ENCODE data around the gene TP73.

Gene TP73

DNA sequence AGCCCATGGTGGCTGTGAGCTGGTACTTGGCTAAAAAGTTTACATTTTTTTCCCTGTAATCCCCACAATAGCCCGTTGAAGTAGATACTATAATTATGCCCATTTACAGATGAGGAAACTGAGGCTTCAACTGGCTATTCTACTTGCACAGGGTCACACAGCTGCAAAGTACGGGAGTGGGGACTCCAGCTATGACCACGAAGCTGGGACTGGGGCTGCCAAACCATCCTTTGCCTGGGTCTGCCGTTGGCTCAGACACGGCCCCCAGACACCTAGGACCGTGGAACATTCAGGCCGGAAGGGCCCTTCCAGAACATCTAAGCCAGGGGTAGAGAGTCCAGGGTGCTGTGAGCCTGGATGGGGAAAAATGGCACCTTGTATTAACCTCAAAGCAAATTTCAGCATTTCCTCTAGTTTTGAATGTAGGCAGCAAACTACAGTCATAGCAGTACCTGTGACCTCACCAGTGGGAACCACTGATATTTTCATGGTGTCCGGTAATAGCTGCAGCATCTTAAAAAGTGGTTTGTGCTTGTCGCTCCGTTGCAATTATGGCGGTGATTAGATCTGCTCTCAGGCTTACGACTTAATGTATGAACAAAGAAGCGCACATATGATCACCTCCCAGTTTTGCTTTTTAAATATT lies 4.3 kb downstream of the TP73 start:
- no peak for DNase-seq

DNA sequence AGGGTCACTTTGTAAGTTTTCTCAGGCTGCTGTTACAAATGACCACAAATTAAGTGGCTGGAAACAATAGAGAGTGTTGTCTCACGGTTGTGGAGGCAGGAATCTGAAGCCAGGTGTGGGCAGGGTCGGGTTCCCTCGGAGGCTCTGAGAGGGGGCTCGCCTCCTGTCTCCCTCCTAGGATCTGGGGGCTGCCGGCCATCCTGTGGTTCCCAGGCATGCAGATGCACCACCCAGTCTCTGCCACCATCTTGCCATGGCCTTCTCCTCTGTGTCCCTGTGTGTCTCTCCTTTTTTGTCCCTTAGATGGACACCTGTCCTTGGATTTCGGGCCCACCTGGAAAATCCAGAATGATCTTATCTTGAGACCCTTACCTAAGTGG lies 4.8 kb downstream of the TP73 start:
- no peak for DNase-seq

DNA sequence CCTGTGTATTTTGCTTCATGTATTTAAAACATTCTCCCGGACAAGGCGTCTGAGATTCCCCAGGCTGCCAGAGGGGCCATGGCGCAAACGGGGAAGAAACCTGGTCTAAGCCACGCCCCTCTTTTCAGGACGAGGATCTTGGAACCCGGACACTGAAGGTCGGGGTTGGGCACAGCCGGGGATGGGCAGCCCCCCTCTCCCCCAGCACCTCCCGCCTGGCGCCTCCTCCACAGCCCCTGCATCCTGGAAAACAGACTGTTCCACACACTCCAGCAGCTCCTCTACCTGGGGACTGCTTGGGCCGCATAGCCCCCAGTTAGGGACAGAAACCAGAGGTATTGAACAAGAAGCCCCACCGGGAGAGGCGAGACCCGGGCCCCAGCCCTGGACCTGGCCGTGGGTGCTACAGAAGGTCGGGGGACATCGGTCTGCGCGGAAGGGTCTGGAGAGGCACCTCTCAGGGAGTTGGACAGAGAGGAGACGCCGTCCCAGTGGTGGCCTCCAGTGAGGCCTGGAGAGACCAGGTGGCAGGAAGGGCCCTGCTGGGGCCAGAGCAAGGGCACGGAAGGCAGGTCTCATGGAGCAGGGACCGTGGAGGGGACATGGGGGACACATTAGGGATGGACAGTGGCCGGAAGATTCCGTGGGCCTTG lies 5.4 kb downstream of the TP73 start:
- DNase-seq = no peak

DNA sequence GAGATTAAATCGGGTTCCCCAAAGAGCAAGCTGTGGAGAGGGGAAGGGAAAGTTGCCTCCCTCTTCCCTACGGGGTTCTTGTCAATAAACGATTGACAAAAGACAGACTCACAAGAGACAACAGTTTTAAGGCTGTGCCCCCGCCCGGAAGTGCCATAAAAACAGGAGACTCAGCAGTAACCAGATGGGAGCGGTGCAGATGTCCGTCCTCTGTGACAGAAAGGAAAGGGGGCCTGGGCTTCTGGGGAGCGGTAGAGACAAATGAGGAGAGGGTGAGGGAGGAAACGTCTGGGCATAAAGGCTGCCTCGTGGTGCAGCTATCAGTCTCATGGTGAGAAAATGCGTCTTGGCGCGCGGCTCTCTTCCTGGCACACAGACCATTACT lies 5.9 kb downstream of the TP73 start:
- no peak for DNase-seq

DNA sequence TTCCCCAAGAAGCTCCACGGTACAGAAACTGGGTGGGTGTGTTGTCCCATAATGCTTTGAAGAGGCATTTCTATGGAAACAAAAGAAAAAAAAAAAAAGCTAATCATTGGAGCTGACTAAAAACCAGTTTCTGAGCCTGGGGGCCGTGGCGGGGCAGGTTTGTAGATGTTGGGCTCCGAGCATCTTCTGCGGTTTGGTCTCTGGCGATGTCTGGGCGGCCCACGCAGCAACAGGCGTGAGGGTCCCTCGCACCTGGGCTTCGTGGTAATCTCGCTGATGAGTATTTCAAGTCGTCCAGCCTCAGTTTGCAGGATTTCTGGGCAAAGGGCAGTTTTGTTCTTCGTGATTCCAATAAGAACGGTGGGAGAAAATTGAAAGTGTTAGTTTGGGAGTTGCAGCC lies 6.8 kb downstream of the TP73 start:
- no peak for DNase-seq

DNA sequence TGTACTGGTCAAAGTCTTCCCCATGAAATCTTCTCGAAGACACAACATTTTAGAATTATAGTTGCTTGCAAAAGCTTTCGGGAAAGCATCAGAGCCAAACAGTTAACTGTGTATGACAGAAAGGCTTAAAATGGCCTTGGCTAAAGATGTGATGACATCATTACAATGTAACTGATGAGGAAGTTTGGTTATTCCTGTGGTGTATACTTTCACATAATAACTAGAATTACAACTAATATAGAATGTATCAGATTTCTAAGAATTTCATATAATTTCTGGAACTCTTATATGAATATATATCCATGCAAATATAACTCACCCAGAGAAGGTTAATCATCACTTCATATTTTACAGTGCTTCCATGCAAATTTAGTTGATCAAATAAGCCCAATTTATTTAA lies 8.4 kb downstream of the TP73 start:
- DNase-seq = no peak

DNA sequence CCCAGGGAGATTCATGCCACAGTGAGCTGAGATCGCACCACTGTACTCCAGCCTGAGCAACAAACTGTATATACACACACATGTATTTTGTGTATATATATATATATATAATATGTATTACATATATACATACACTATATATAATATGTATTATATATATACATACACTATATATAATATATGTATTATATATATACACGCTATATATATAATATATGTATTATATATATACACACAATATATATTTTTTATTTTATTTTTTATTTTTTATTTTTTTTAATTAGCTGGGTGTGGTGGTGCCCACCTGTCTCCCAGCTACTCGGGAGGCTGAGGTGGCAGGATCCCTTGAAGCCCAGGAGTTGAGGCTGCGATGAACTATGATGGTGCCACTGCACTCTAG lies 9.3 kb downstream of the TP73 start:
- no peak for DNase-seq

DNA sequence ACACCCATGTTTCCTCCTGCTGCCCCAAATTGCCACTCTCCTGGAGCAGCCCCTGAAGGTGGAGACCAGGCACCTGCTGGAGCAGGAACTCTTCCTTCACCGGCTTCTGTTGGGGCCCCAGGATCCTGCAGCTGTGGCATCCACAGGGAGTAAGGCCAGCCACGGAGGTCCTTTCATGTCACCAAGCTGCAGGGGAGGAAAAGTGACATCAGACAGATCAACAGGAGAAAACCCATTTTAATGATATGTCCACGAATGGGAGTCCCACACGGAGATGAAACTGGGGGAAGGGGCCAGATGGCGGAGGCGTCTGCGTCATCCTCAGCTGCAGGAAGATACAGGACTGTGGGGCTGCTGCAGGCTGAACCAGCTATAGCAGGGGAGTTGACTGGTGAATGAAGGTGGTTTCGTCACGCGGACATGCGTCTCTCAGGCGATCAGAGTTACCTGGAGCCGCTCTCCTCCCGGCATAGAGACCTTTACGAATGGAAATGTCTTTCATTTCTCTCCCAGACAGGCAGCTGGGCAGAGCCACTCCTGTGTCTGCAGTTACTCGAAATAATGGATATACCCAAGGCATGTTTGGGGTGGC lies 9.9 kb downstream of the TP73 start:
- DNase-seq = no peak

DNA sequence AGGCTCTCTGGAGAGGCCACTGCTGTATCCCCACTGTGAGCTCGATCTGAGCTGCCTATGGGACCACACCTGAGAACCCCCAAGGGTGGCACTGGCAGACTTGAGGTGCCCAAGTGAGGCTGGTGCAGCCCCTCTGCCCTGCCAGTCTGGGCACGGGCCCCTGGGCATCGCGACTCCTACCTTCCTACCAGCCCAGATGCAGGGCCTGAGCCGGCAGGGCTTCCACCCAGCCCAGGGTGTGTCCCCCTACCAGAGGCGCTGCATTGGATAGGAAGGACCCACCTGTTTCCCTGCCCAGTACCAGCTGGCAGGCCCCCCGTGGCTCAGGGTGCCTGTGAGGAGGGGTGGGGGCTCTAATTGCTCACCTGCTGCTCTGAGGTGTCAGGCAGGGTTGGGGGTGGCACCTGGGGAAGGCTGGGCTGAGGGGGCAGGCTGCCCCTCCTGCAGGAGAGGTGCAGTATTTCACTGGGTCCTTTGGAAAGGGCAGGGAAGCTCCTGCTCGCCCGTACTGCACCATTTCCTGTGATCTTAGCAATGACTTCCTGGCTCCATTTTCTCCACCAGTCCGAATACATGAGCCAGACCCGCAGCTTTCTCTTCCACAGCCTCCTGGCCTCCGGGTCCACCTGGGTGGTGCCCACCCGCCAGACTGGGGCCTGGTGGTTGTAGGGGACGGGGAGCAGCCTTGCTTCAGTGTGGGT lies 11.8 kb downstream of the TP73 start:
- no peak for DNase-seq

DNA sequence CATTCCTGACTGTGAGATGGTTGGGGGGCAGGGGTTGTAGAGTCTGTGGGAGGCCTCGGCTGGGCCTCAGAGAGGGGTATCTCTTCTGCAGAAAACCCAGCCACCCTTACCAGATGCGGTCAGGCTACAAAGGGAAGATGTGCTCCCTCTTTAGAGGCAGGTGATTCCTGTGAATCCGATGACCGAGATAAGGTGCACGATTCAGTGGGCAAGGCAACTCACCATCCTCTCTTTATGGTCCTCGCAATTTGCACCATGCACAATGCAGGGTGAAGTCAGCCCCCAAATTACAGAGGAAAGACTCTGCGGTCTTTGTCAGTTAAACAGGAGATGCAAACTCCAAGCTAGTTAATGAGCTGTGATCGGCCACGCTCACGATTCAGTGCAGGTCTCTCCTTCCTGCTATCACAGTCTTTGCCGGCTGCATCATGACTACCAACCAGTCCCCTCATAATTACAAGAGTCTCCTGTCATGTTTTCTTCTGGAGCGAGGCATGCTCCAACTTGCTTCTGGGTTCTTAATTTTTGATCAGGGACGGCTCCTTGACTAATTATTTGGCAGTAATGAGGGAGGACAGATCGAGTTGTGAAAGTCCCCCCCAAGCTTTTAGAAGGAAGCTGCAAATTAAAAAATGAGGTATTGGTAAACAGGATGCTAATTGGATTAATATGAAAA lies 12.5 kb downstream of the TP73 start:
- DNase-seq = no peak

DNA sequence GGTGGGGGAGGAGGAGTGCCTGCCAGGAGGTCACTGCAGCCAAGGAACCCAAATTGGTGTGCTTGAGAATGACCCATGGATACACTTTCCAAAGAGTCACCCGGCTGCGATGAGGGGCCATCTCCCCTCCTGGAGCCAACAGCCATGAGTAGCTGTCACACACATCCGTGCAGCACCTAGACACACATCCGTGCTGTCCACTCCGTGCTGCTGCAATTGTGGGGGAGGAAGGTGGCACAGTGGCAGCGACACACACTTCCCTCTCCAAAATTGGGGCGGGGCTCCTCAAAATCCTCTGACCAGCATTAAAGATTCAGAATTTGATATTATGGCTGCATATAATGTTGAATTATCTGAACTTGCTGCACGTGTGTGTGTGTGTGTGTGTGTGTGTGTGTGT lies 15.8 kb downstream of the TP73 start:
- no peak for DNase-seq

DNA sequence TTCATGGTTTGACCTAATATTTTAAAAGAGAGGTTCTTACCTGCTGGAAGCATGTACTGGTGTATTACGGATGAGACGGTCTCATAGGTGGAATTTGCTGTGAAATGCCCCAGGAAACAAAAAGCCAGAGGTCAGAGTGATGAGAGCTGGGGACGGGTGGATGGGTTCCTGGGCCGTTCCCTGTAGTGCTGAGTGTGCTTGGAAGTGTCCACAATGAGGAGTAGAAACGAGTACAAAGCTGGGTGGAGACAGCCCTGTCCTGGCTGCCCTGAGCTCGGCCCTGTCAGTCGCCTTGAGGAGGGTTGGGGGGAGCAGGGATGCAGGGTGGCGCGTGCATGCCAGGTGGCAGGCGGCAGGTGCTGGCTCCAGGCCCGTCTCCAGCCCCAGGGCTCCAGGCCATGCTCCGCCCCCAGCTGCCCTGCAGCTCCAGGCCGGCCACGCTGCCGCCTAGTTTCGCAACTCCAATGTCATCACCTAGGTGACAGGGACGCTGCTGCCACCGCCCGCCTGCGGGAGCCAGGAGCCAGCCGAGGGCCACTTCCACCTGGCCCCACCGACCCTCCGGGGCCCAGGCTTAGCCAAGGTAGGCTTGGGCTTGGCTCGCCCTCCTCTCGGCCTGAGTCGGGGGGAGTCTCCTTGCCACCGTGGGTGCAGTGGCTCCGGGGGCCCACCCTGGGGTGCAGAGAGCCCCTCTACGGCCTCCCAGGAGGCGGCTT lies 16.4 kb downstream of the TP73 start:
- DNase-seq = no peak

DNA sequence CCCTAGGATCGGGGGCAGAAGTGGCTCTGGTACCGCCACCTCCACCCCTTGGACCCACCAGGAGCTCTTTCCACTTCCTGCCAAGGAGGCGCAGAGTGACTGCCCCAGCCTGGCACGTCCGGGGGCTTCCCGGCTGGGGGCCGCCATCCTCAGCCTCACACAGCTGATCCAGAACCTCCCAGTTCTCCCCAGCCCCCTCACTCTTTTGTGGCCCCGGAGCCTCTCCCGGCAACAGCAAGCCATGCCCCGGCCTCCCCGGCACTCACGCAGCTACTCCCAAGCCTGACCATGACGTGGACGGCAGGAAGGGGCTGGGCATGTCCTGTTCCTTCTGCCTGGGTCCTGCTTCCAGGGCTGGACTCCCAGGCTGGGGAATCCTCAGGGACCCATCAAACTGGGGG lies 17.1 kb downstream of the TP73 start:
- no peak for DNase-seq

DNA sequence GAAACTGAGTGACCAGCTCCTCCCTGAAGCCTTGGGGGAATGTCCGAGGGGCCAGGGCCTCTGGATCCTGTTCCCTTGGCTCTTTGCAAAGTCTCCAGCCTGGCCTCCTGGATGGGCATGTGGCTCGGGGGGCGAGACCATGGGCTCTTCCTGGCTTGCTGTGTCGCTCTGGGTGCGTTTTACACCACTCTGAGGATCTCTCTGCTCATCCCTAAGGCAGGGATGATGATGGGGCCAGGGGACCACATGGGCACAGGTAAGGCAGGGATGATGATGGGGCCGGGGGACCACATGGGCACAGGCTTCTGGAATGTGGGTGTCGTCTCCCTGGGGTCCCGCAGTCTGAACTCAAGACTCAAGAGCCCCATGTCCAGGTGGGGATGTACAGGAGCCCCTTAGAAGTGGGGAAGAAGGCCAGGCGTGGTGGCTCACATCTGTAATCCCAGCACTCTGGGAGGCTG lies 17.7 kb downstream of the TP73 start:
- no peak for DNase-seq

DNA sequence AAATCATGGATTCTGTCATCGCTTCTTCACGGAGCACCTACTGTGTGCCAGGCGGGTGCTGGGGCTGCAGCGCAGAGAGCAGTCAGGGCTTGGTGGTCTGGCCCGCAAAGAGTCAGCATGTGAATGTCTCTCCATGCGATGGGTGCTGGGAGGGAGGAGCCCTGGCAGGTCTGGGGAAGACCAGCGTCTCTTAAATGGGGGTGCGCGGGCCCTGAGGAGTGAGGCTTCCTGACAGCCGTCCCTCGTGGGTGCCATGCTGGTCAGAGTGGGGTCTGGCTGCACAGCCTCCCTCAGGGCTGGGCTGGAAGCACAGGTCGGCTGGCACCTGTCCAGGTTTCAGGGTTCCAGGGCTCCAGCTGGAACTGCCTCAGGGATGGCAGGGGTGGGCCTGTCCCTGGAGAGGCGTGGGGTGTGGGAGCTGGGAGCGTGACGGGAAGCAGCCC lies 18.5 kb downstream of the TP73 start:
- DNase-seq = no peak

DNA sequence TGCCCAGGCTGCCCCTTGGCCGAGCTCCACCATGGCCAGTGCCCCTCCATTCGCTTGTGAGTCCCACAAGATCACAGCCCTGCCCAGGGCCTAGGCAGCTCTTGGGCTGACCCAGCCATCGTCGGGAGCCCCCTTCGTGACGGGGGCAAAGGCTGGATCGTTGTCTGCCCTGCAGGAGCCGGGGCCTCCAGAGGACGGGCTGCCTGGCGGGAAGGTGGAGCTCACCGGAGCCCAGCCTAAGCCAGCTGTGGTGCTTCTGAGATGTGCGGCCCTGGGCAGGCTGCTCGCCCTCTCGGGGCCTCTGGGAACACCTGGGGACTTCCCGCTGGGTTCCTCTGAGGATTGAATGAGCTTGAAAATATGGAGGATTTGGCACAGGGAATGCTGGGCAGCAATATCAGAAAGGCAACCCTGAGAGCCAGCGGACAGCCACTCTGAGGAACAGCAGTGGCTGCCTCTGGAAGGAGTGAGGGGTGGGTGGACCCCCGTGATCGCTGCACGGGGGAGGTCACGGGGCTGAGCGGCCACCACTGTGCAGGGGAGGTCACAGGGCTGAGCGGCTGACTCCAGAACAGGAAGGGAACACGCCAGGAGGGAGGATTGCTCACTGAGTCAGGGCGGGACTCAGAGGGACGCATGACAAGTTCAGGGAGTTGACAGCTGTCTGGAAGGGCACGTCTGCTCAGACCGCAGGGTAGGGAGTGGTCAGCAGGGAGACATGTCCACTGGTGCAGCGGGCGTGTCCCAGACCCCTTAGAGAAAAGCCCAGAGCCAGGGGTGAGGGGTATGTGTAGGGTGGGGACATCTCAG lies 19.3 kb downstream of the TP73 start:
- no peak for DNase-seq

DNA sequence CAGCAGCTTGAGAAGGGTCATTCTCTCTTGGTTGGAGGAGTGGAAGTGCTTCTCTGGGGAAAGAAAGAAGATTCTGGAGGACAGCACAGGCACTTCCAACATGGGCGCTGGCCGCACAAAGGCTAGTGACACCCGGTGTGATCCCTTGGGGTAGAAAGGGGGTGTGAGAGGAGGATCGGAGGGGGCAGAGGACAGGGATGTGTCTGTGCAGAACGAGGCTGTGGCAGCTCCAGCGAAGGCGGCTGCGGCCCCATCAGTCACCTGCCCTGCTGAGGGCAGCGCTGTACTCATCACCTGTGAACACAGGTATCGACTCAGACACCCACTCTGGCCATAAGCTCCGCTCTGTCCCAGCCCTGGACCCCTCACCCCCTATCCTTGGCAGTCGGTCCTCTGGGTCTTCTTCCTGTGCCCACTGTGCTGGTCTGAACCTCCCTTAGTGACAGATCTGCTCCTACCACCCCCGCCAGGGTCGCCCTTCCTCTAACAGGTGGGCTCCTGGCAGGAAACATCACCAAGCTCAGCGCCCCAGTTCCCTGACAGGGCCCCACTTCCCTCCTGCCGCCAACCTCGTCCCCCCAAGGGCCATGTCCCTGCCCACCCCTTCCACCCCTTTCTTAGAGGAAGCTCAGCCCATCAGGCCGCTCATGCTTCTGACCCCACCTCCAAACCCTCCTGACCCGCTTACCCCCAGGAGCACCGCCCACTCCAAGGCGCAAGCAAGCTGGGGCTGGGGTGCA lies 20.1 kb downstream of the TP73 start:
- no peak for DNase-seq

DNA sequence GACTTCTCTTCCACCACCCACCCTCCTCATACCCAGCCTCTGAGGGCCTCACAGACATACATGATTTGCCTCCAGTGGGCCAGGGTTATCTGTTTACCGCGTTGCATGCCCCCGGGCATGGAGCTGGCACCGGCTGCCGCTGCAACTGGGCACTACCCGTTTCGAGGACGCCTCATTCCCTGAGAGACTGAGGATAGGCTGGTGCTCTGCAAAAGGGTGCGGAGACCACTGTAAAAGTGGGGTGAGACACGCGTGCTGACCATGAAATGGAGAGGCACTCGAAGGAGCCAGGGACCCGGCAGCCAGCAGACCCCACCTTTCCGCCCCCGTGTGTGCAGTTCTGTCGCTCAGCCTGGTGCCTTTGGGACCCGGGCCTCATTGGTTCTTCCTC lies 20.6 kb downstream of the TP73 start:
- no peak for DNase-seq

DNA sequence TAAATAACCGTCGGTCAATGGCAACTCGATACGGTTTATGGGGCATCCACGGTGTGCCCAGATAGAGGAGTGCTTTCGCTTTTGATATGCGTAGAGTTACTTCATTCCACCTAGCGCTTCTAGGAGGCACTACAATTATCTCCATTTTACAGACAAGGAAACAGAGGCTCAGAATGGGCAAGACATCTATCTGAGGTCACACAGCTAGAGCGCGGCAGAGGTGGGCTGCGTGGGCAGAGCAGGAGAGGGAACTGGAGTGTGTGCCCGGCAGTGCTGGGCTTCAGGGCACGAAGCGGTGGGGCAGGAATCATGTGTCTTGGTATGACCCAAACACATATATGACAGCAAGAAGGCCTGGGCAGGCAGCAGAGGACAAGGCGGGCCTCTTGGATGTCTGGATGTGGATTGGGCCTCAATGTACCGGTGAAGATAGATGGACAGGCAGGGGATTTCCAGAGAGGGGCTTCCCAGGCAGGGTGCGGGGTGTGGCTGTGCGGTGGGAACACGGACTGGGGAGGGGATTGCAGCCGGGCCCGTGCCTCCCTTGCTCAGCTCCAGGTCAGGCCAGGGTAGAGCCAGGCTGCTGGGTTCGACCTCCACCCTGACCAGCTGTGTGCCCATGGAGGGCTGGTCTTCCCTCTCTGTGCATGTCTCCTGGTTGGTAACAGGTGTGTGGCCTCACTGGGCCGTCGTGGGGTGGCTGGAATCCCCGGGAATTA lies 21.2 kb downstream of the TP73 start:
- DNase-seq = no peak
